ENCODE results near the gene COLEC11. TPM values are rescaled to one million over a fixed set of nuclear protein-coding genes. Genes with fewer than 3 reads are reported as not detected.

Gene COLEC11
- total and polyA plus RNA-seq, 2 of the 13 experiments (the other 11 are each of a cell fraction or from before 2014, with no cell fraction given): 1.5 to 3.0 TPM

DNA sequence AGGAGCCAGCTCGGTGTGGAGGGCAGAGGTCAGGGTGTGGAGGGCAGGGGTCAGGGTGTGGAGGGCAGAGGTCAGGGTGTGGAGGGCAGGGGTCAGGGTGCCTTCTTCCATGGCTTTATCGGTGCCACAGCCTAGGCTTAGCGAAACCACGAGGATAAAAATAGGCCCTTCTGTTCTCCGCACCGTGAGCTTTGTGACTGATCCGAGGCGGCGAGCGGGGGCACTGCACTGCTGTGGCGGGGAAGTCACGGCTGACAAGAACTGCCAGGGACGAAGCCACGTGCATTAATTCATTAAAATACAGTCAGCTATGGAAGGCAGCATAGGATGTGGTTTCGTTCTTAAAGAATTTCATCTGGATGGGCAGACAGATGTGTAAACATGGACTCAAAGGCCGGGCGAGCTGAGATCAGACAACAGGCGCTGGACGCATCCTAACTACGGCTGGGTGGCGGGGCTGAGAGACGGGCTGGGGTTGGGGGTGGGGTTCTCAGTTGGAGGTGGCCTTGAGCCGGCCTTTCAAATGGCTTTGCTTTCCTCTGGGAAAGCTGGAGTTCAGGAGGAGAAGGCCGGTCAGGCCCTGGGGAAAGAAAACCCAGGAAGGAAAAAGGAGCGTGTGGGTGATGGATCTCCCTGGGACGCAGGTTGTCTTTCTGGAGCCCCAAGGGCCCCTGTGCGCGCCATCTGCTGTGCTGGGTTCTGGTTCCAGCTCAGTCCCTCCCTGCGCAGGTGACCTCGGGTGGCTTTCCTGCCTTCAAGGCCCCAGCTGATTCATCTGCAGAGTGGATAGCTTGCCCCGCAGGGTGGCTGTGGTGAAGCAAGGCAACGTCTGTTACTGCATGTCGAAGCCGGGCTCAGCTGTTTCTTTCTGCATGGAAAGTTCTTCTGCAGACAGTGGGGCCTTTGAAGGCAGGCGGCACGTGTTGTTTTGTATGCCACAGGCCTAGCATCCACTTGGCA lies 62.1 kb downstream of the COLEC11 start (continued):
- TF ChIP-seq, protein P1, sequence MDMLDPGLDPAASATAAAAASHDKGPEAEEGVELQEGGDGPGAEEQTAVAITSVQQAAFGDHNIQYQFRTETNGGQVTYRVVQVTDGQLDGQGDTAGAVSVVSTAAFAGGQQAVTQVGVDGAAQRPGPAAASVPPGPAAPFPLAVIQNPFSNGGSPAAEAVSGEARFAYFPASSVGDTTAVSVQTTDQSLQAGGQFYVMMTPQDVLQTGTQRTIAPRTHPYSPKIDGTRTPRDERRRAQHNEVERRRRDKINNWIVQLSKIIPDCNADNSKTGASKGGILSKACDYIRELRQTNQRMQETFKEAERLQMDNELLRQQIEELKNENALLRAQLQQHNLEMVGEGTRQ (IDR thresholded peaks at IDR 0.05; ENCODE audit: low read depth, low read length): no peak
- TF ChIP-seq, protein P1 (CRISPR knock-in tag; IDR thresholded peaks at IDR 0.05; ENCODE audit: borderline replicate concordance): no peak
- TF ChIP-seq ZNF776 (CRISPR knock-in tag; IDR thresholded peaks at IDR 0.05): no peak
- no peak for TF ChIP-seq ZNF101 (CRISPR knock-in tag; IDR thresholded peaks at IDR 0.05; ENCODE audit: borderline replicate concordance, low read depth)
- 0 out of 2 replicates have a peak, but pooled peaks have one; percentile 7 for TF ChIP-seq RARA (CRISPR knock-in tag; IDR thresholded peaks at IDR 0.05)
- peak; percentile 81 for TF ChIP-seq NRL (CRISPR knock-in tag; IDR thresholded peaks at IDR 0.05; ENCODE audit: borderline replicate concordance)
- TF ChIP-seq ZFP37 (CRISPR knock-in tag; IDR thresholded peaks at IDR 0.05; ENCODE audit: borderline replicate concordance): no peak
- no peak for TF ChIP-seq ZNF234 (CRISPR knock-in tag; conservative IDR thresholded peaks at IDR 0.05)
- no peak for TF ChIP-seq ZNF205 (CRISPR knock-in tag; IDR thresholded peaks at IDR 0.05)
- TF ChIP-seq ZMAT3 (CRISPR knock-in tag; conservative IDR thresholded peaks at IDR 0.05): no peak
- no peak for TF ChIP-seq ZNF160 (CRISPR knock-in tag; IDR thresholded peaks at IDR 0.05)
- no peak for TF ChIP-seq ZFP41 (CRISPR knock-in tag; IDR thresholded peaks at IDR 0.05; ENCODE audit: borderline replicate concordance)
- no peak for TF ChIP-seq ZNF513 (CRISPR knock-in tag; conservative IDR thresholded peaks at IDR 0.05)
- TF ChIP-seq, protein P2, sequence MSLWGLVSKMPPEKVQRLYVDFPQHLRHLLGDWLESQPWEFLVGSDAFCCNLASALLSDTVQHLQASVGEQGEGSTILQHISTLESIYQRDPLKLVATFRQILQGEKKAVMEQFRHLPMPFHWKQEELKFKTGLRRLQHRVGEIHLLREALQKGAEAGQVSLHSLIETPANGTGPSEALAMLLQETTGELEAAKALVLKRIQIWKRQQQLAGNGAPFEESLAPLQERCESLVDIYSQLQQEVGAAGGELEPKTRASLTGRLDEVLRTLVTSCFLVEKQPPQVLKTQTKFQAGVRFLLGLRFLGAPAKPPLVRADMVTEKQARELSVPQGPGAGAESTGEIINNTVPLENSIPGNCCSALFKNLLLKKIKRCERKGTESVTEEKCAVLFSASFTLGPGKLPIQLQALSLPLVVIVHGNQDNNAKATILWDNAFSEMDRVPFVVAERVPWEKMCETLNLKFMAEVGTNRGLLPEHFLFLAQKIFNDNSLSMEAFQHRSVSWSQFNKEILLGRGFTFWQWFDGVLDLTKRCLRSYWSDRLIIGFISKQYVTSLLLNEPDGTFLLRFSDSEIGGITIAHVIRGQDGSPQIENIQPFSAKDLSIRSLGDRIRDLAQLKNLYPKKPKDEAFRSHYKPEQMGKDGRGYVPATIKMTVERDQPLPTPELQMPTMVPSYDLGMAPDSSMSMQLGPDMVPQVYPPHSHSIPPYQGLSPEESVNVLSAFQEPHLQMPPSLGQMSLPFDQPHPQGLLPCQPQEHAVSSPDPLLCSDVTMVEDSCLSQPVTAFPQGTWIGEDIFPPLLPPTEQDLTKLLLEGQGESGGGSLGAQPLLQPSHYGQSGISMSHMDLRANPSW (CRISPR knock-in tag; IDR thresholded peaks at IDR 0.05; ENCODE audit: borderline replicate concordance): no peak
- TF ChIP-seq, protein P3, sequence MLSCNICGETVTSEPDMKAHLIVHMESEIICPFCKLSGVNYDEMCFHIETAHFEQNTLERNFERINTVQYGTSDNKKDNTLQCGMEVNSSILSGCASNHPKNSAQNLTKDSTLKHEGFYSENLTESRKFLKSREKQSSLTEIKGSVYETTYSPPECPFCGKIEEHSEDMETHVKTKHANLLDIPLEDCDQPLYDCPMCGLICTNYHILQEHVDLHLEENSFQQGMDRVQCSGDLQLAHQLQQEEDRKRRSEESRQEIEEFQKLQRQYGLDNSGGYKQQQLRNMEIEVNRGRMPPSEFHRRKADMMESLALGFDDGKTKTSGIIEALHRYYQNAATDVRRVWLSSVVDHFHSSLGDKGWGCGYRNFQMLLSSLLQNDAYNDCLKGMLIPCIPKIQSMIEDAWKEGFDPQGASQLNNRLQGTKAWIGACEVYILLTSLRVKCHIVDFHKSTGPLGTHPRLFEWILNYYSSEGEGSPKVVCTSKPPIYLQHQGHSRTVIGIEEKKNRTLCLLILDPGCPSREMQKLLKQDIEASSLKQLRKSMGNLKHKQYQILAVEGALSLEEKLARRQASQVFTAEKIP (CRISPR knock-in tag; IDR thresholded peaks at IDR 0.05; ENCODE audit: borderline replicate concordance): no peak
